HT-29 (cell line): Measurements from ENCODE around the gene NPTN. TPM values are rescaled to one million over a fixed set of nuclear protein-coding genes. Genes with fewer than 3 reads are reported as not detected.

Source experiments
- DNase-seq: peaks from one replicate; pipeline ENCODE4 v3.0.0-alpha.2; 2015; ENCODE audit warnings: low spot score
- total RNA-seq: library from RNA; depleted of rRNA; stranded (reverse); fragments of >200 nt; shearing (Covaris generic); gene quantifications from 2 replicates; pipeline ENCODE4 v1.2.3, GENCODE V29; 2014

The NPTN gene
- total RNA-seq, 1 experiment from 2014 or later: 108 TPM

GRCh38 chr15:73632670-73633058, 525 bp downstream of the NPTN start:
- DNase-seq: no peak

GRCh38 chr15:73631915-73632669, 1.1 kb downstream of the NPTN start:
- peak; percentile 36 for DNase-seq

- DNase-seq: no peak
These were observed 2.2 kb downstream of the NPTN start for GRCh38 chr15:73630921-73631362.

GRCh38 chr15:73629798-73630429, 3.3 kb downstream of the NPTN start:
- DNase-seq: no peak

- DNase-seq: no peak
These were observed 4.0 kb downstream of the NPTN start for GRCh38 chr15:73628976-73629797.

GRCh38 chr15:73628102-73628501, 5.1 kb downstream of the NPTN start:
- DNase-seq: no peak

- no peak for DNase-seq
These were observed 7.1 kb downstream of the NPTN start for GRCh38 chr15:73626072-73626471.

GRCh38 chr15:73624530-73624929, 8.7 kb downstream of the NPTN start:
- DNase-seq: no peak

GRCh38 chr15:73621286-73621826, 11.8 kb downstream of the NPTN start:
- DNase-seq: no peak

GRCh38 chr15:73620078-73620477, 13.1 kb downstream of the NPTN start:
- DNase-seq: no peak

- no peak for DNase-seq
These were observed 15.3 kb downstream of the NPTN start for GRCh38 chr15:73617913-73618312.

- DNase-seq: no peak
These were observed 15.8 kb downstream of the NPTN start for GRCh38 chr15:73617301-73617831.

GRCh38 chr15:73608941-73609340, 24.2 kb downstream of the NPTN start:
- DNase-seq: no peak

- DNase-seq: no peak
These were observed 24.7 kb downstream of the NPTN start for GRCh38 chr15:73608475-73608874.

- DNase-seq: no peak
These were observed 25.3 kb downstream of the NPTN start for GRCh38 chr15:73607843-73608242.

- no peak for DNase-seq
These were observed 25.8 kb downstream of the NPTN start for GRCh38 chr15:73607405-73607804.

- DNase-seq: no peak
These were observed 27.3 kb downstream of the NPTN start for GRCh38 chr15:73605759-73606436.

- DNase-seq: no peak
These were observed 28.7 kb downstream of the NPTN start for GRCh38 chr15:73604477-73604876.

- DNase-seq: no peak
These were observed 30.2 kb downstream of the NPTN start for GRCh38 chr15:73602992-73603391.

GRCh38 chr15:73602446-73602843, 30.7 kb downstream of the NPTN start:
- no peak for DNase-seq
